B cell (primary cell): ENCODE results near the gene TNFRSF1A.

ENCODE experiments used
- CTCF ChIP-seq: fragments of 200-600 bp; IDR thresholded peaks from one replicate; pipeline ENCODE4 v1.8.0; 2022; ENCODE audit warnings: antibody characterized with exemption, mild to moderate bottlenecking
- EZH2 ChIP-seq: IDR thresholded peaks from 2 replicates; pipeline ENCODE4 v1.6.1; 2012; ENCODE audit warnings: borderline replicate concordance, low read depth, mild to moderate bottlenecking, moderate library complexity, low read length; ENCODE audit not compliant: insufficient read depth, poor library complexity, severe bottlenecking

GRCh38 chr12:6324936-6325750 is 16.7 kb downstream of the TNFRSF1A start:
- TF ChIP-seq CTCF (no peak), EZH2 (no peak)
